ENCODE data around the gene INS. TPM values are rescaled to one million over a fixed set of nuclear protein-coding genes. Genes with fewer than 3 reads are reported as not detected.

INS gene
- total and polyA plus RNA-seq, 9 donors, result not detected

DNA sequence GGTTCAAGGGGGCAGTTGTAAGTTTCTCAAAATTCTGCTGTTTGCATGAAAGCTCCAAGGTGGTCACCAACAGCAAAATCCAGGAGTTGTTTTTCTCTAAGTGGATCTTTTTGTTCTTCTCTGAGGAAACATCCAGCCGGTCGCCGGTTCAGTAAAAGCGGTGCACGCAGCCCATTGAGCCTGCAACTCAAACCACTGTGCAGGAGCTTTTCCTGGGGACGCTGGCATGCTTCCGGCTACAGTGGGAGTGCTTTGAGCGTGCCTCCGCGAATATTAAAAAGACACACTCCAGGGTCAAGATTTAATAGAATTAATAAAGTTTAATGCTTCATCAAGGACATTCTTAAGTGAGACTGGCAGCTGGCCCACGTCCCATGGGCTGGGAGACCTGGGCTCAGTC lies 47.2 kb downstream of the INS start:
- H3K27me3 ChIP-seq (ENCODE audit: control insufficient read depth, insufficient read depth, low read length), result no peaks in the 10 kb centered on the region
- DNase-seq, result no peak
- H3K9me3 ChIP-seq (replicated peaks; ENCODE audit: control insufficient read depth, low read depth, low read length), result peaks cover 11% of the 10 kb centered on the region
- no peak overlapping the region for H3K4me3 ChIP-seq (ENCODE audit: low read length)
- no peak overlapping the region for H3K27ac ChIP-seq (ENCODE audit: low read length)
- peaks cover 11% of the 10 kb centered on the region for H3K4me1 ChIP-seq (ENCODE audit: control insufficient read depth, insufficient read depth, low read length)
- no peaks in the 10 kb centered on the region for H3K36me3 ChIP-seq (ENCODE audit: control insufficient read depth, insufficient read depth, low read length)
- WGBS (ENCODE audit: insufficient coverage), result 69% methylated on average over 6 of the region's 11 CpGs

DNA sequence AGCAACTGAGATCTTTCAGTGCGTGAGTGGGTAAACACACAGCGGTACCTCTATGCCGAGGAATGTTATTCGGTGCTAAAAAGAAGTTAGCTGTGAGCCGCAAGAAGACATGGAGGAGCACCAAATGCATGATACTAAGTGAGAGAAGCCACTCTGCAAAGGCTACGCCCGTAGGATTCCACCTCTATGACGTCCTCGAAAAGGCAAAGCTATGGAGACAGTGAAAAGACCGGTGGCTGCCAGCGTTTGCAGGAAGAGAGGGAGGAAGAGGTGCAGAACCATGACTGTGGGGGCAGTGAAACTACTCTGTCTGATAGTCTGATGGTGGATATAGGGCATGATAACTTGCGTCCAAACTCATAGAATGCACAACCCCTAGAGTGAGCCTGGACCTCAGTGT lies 50.5 kb downstream of the INS start:
- 81% methylated on average over 8 of the region's 12 CpGs for WGBS (ENCODE audit: insufficient coverage)
- H3K27me3 ChIP-seq (ENCODE audit: control insufficient read depth, insufficient read depth, low read length), result no peaks in the 10 kb centered on the region
- peaks cover 21% of the 10 kb centered on the region for H3K4me1 ChIP-seq (ENCODE audit: control insufficient read depth, insufficient read depth, low read length)
- H3K36me3 ChIP-seq (ENCODE audit: control insufficient read depth, insufficient read depth, low read length), result no peaks in the 10 kb centered on the region
- H3K27ac ChIP-seq (ENCODE audit: low read length), result no peak overlapping the region
- no peak for DNase-seq
- H3K4me3 ChIP-seq (ENCODE audit: low read length), result no peak overlapping the region
- H3K9me3 ChIP-seq (replicated peaks; ENCODE audit: control insufficient read depth, low read depth, low read length), result no peaks in the 10 kb centered on the region

Other genes starting within 250 kb of the INS start
- 4,749 TPM for gene TNNT3, start 241.5 kb downstream of the INS start, total RNA-seq
- 1,000 to 10,000 TPM; 2,869 to 9,783 (median 6,434) TPM for gene TNNT3, start 241.5 kb downstream of the INS start, polyA plus RNA-seq (ENCODE audit: insufficient read depth in 1 of 8, insufficient read length in 8 of 8, low replicate concordance in 1 of 8)
- 73.1 TPM for gene MRPL23, start 213.9 kb downstream of the INS start, total RNA-seq
- 100 to 1,000 TPM in 2 of 8 donors, 10 to 100 TPM in 6; 40.6 to 122 (median 74.9) TPM for gene MRPL23, start 213.9 kb downstream of the INS start, polyA plus RNA-seq (ENCODE audit: insufficient read depth in 1 of 8, insufficient read length in 8 of 8, low replicate concordance in 1 of 8)
- gene H19, start 163.4 kb downstream of the INS start, total RNA-seq, result 11,782 TPM
- gene H19, start 163.4 kb downstream of the INS start, polyA plus RNA-seq (ENCODE audit: insufficient read depth in 1 of 8, insufficient read length in 8 of 8, low replicate concordance in 1 of 8), result over 10,000 TPM; 10,236 to 14,326 (median 13,021) TPM
- gene IGF2, start 21.8 kb downstream of the INS start, total RNA-seq, result 1,262 TPM
- 1,000 to 10,000 TPM; 3,071 to 5,136 (median 4,491) TPM for gene IGF2, start 21.8 kb downstream of the INS start, polyA plus RNA-seq (ENCODE audit: insufficient read depth in 1 of 8, insufficient read length in 8 of 8, low replicate concordance in 1 of 8)
- 0.58 TPM for gene TH, start 10.6 kb upstream of the INS start, total RNA-seq
- gene TH, start 10.6 kb upstream of the INS start, polyA plus RNA-seq (ENCODE audit: insufficient read depth in 1 of 8, insufficient read length in 8 of 8, low replicate concordance in 1 of 8), result 1 to 10 TPM in 1 of 8 donors, under 1 TPM in 7; 0.33 to 1.2 (median 0.56) TPM
- gene ASCL2, start 109.4 kb upstream of the INS start, total RNA-seq, result 0.53 TPM
- under 1 TPM; 0.11 to 0.47 (median 0.28) TPM for gene ASCL2, start 109.4 kb upstream of the INS start, polyA plus RNA-seq (ENCODE audit: insufficient read depth in 1 of 8, insufficient read length in 8 of 8, low replicate concordance in 1 of 8)
- 2.3 TPM for gene C11orf21, start 140.7 kb upstream of the INS start, total RNA-seq
- 1 to 10 TPM in 5 of 8 donors, under 1 TPM in 3; 0.41 to 4.1 (median 2.0) TPM for gene C11orf21, start 140.7 kb upstream of the INS start, polyA plus RNA-seq (ENCODE audit: insufficient read depth in 1 of 8, insufficient read length in 8 of 8, low replicate concordance in 1 of 8)
- 2.7 TPM for gene TSPAN32, start 140.8 kb upstream of the INS start, total RNA-seq
- gene TSPAN32, start 140.8 kb upstream of the INS start, polyA plus RNA-seq (ENCODE audit: insufficient read depth in 1 of 8, insufficient read length in 8 of 8, low replicate concordance in 1 of 8), result 1 to 10 TPM; 1.6 to 6.9 (median 3.6) TPM
- 187 TPM for gene CD81, start 216.1 kb upstream of the INS start, total RNA-seq
- 100 to 1,000 TPM; 374 to 495 (median 433) TPM for gene CD81, start 216.1 kb upstream of the INS start, polyA plus RNA-seq (ENCODE audit: insufficient read depth in 1 of 8, insufficient read length in 8 of 8, low replicate concordance in 1 of 8)
- gene TSSC4, start 239.5 kb upstream of the INS start, total RNA-seq, result 36.7 TPM
- 10 to 100 TPM; 25.2 to 31.2 (median 27.0) TPM for gene TSSC4, start 239.5 kb upstream of the INS start, polyA plus RNA-seq (ENCODE audit: insufficient read depth in 1 of 8, insufficient read length in 8 of 8, low replicate concordance in 1 of 8)

All from muscle of leg (tissue), 11 donors.